ENCODE data around the gene ERMP1.

The ERMP1 gene

DNA sequence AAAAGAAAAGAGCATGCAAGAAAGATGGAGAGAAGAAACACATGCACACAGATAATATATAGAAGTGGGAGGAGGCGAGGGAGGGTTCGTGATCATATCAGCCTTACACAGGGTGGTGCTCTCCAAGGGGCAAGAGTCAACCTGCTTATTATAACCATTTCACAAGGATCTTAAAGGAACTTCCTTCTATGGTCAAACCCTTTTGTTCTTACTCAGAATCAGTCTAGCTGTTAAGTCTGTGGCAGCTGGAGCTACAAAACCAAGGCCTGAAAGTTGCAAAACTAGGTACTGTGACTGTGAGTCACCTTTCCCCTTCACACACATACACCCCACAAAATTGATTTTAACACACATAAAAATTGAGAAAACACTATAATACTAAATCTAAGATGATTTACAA lies 18.5 kb upstream of the ERMP1 start:
- TF ChIP-seq OSR1 (CRISPR knock-in tag; IDR thresholded peaks at IDR 0.05) (no peak), TOX (CRISPR knock-in tag; IDR thresholded peaks at IDR 0.05; ENCODE audit: borderline replicate concordance) (no peak)
- ATAC-seq, result no peak

DNA sequence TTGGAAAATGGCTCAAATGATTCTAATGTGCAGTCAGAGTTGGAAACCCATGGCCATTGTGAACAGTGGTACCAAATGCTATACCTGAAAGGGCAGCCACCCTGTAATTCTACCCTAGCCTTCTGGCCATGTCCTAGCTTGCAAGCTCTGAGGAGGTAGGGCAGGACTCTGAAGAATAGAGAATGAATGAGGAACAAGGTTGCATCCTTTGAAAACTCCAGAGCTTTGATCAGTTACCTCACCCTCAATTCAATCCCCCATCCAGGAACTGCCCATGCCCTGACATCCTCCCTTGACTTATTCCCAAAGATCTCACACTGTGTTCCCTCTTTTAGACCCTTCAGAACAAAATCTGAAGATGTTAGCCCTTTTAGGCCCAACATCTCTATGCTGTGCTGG lies 17.8 kb upstream of the ERMP1 start:
- TF ChIP-seq ZFP30 (CRISPR knock-in tag; IDR thresholded peaks at IDR 0.05), result no peak
- TF ChIP-seq, protein P1, sequence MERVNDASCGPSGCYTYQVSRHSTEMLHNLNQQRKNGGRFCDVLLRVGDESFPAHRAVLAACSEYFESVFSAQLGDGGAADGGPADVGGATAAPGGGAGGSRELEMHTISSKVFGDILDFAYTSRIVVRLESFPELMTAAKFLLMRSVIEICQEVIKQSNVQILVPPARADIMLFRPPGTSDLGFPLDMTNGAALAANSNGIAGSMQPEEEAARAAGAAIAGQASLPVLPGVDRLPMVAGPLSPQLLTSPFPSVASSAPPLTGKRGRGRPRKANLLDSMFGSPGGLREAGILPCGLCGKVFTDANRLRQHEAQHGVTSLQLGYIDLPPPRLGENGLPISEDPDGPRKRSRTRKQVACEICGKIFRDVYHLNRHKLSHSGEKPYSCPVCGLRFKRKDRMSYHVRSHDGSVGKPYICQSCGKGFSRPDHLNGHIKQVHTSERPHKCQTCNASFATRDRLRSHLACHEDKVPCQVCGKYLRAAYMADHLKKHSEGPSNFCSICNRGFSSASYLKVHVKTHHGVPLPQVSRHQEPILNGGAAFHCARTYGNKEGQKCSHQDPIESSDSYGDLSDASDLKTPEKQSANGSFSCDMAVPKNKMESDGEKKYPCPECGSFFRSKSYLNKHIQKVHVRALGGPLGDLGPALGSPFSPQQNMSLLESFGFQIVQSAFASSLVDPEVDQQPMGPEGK (CRISPR knock-in tag; IDR thresholded peaks at IDR 0.05; ENCODE audit: borderline replicate concordance), result no peak
- TF ChIP-seq RARB (CRISPR knock-in tag; IDR thresholded peaks at IDR 0.05), result no peak
- TF ChIP-seq ZNF8 (CRISPR knock-in tag; IDR thresholded peaks at IDR 0.05), result no peak
- no peak for TF ChIP-seq OSR1 (CRISPR knock-in tag; IDR thresholded peaks at IDR 0.05)
- no peak for TF ChIP-seq ZC3H10 (CRISPR knock-in tag; IDR thresholded peaks at IDR 0.05)
- TF ChIP-seq ESRRG (CRISPR knock-in tag; IDR thresholded peaks at IDR 0.05), result no peak
- no peak for TF ChIP-seq CSDC2 (CRISPR knock-in tag; IDR thresholded peaks at IDR 0.05)
- TF ChIP-seq, protein P2, sequence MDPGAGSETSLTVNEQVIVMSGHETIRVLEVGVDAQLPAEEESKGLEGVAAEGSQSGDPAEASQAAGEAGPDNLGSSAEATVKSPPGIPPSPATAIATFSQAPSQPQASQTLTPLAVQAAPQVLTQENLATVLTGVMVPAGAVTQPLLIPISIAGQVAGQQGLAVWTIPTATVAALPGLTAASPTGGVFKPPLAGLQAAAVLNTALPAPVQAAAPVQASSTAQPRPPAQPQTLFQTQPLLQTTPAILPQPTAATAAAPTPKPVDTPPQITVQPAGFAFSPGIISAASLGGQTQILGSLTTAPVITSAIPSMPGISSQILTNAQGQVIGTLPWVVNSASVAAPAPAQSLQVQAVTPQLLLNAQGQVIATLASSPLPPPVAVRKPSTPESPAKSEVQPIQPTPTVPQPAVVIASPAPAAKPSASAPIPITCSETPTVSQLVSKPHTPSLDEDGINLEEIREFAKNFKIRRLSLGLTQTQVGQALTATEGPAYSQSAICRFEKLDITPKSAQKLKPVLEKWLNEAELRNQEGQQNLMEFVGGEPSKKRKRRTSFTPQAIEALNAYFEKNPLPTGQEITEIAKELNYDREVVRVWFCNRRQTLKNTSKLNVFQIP (CRISPR knock-in tag; IDR thresholded peaks at IDR 0.05; ENCODE audit: borderline replicate concordance, low read depth), result no peak
- no peak for TF ChIP-seq PPARA (CRISPR knock-in tag; IDR thresholded peaks at IDR 0.05; ENCODE audit: borderline replicate concordance)
- TF ChIP-seq, protein P3, sequence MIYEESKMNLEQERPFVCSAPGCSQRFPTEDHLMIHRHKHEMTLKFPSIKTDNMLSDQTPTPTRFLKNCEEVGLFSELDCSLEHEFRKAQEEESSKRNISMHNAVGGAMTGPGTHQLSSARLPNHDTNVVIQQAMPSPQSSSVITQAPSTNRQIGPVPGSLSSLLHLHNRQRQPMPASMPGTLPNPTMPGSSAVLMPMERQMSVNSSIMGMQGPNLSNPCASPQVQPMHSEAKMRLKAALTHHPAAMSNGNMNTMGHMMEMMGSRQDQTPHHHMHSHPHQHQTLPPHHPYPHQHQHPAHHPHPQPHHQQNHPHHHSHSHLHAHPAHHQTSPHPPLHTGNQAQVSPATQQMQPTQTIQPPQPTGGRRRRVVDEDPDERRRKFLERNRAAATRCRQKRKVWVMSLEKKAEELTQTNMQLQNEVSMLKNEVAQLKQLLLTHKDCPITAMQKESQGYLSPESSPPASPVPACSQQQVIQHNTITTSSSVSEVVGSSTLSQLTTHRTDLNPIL (CRISPR knock-in tag; IDR thresholded peaks at IDR 0.05; ENCODE audit: low read depth), result no peak
- no peak for ATAC-seq

GRCh38 chr9:5848372-5848882 lies 15.5 kb upstream of the ERMP1 start:
- TF ChIP-seq TOX (CRISPR knock-in tag; IDR thresholded peaks at IDR 0.05; ENCODE audit: borderline replicate concordance), result no peak
- no peak for TF ChIP-seq ZNF70 (CRISPR knock-in tag; IDR thresholded peaks at IDR 0.05)
- no peak for TF ChIP-seq ZNF565 (CRISPR knock-in tag; conservative IDR thresholded peaks at IDR 0.05; ENCODE audit: low read depth)
- TF ChIP-seq, protein P4, sequence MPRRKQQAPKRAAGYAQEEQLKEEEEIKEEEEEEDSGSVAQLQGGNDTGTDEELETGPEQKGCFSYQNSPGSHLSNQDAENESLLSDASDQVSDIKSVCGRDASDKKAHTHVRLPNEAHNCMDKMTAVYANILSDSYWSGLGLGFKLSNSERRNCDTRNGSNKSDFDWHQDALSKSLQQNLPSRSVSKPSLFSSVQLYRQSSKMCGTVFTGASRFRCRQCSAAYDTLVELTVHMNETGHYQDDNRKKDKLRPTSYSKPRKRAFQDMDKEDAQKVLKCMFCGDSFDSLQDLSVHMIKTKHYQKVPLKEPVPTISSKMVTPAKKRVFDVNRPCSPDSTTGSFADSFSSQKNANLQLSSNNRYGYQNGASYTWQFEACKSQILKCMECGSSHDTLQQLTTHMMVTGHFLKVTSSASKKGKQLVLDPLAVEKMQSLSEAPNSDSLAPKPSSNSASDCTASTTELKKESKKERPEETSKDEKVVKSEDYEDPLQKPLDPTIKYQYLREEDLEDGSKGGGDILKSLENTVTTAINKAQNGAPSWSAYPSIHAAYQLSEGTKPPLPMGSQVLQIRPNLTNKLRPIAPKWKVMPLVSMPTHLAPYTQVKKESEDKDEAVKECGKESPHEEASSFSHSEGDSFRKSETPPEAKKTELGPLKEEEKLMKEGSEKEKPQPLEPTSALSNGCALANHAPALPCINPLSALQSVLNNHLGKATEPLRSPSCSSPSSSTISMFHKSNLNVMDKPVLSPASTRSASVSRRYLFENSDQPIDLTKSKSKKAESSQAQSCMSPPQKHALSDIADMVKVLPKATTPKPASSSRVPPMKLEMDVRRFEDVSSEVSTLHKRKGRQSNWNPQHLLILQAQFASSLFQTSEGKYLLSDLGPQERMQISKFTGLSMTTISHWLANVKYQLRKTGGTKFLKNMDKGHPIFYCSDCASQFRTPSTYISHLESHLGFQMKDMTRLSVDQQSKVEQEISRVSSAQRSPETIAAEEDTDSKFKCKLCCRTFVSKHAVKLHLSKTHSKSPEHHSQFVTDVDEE (CRISPR knock-in tag; IDR thresholded peaks at IDR 0.05), result no peak
- no peak for TF ChIP-seq ZFP30 (CRISPR knock-in tag; IDR thresholded peaks at IDR 0.05)
- TF ChIP-seq, protein P5, sequence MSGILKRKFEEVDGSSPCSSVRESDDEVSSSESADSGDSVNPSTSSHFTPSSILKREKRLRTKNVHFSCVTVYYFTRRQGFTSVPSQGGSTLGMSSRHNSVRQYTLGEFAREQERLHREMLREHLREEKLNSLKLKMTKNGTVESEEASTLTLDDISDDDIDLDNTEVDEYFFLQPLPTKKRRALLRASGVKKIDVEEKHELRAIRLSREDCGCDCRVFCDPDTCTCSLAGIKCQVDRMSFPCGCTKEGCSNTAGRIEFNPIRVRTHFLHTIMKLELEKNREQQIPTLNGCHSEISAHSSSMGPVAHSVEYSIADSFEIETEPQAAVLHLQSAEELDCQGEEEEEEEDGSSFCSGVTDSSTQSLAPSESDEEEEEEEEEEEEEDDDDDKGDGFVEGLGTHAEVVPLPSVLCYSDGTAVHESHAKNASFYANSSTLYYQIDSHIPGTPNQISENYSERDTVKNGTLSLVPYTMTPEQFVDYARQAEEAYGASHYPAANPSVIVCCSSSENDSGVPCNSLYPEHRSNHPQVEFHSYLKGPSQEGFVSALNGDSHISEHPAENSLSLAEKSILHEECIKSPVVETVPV (CRISPR knock-in tag; IDR thresholded peaks at IDR 0.05), result no peak
- TF ChIP-seq GLIS3 (CRISPR knock-in tag; IDR thresholded peaks at IDR 0.05), result no peak
- TF ChIP-seq, protein P2 (CRISPR knock-in tag; IDR thresholded peaks at IDR 0.05; ENCODE audit: borderline replicate concordance, low read depth), result no peak
- TF ChIP-seq ZNF8 (CRISPR knock-in tag; IDR thresholded peaks at IDR 0.05), result no peak
- TF ChIP-seq, protein P3 (CRISPR knock-in tag; IDR thresholded peaks at IDR 0.05; ENCODE audit: low read depth), result no peak
- TF ChIP-seq OSR1 (CRISPR knock-in tag; IDR thresholded peaks at IDR 0.05), result no peak
- no peak for TF ChIP-seq TCF4 (CRISPR knock-in tag; IDR thresholded peaks at IDR 0.05; ENCODE audit: borderline replicate concordance)
- no peak for ATAC-seq

Data from SK-N-SH treated with all-trans-retinoic acid at 6 μM for 48 hours (cell line).